ENCODE measurements around the gene FRAS1. TPM values are rescaled to one million over a fixed set of nuclear protein-coding genes. Genes with fewer than 3 reads are reported as not detected.
A peak's percentile ranks its signal among the peaks of the same experiment; 100 is the strongest.

The FRAS1 gene
- total and polyA plus RNA-seq, 9 of the 15 experiments (the other 6 are each of a cell fraction or from before 2014, with no cell fraction given), result under 0.01 to 0.11 (median 0.04) TPM; not detected in 2

GRCh38 chr4:78169728-78170127, 112.6 kb downstream of the FRAS1 start:
- 0% methylated on average over 1 of the region's 1 CpG for WGBS (ENCODE audit: insufficient coverage, low coverage, missing lambda C conversion rate)
- H2AFZ ChIP-seq (ENCODE audit: low read depth, low read length), result no peak overlapping the region
- ATAC-seq, result no peak
- FAIRE-seq, result no peak
- H3K4me2 ChIP-seq (ENCODE audit: insufficient read depth, low read length), result no peak overlapping the region
- BruUV-seq (replicated peaks), result no TSS peak
- in situ Hi-C loops (cut with MboI), result no loop called here
- TF ChIP-seq RBM22 (IDR thresholded peaks at IDR 0.05; ENCODE audit: low read depth, low read length, poor library complexity, severe bottlenecking) (no peak), ZNF24 (IDR thresholded peaks at IDR 0.05) (no peak), PHB (CRISPR knock-in tag; IDR thresholded peaks at IDR 0.05) (no peak), RBM25 (IDR thresholded peaks at IDR 0.05; ENCODE audit: low read depth, low read length, severe bottlenecking) (peak; percentile 70)
- DNase-seq (ENCODE audit: extremely low read depth in 1 of 4, low spot score in 3 of 4), result no peak
- H3K79me2 ChIP-seq (ENCODE audit: control insufficient read depth, insufficient read depth, low read length), result no peaks in the 10 kb centered on the region
- no peak overlapping the region for H3K27ac ChIP-seq (ENCODE audit: extremely low read depth, low read depth, low read length)
- peaks cover 6 to 7% of the 10 kb centered on the region in 2 experiments; a peak in 2 of 5 replicates for H3K27me3 ChIP-seq (ENCODE audit: control insufficient read depth in 2 of 2, insufficient read depth in 2 of 2, low read length in 2 of 2)
- H3K9me1 ChIP-seq (ENCODE audit: control insufficient read depth, insufficient read depth, low read length), result no peaks in the 10 kb centered on the region
- H3K9me3 ChIP-seq (replicated peaks; ENCODE audit: control insufficient read depth, insufficient read depth, low read depth, low read length), result no peaks in the 10 kb centered on the region
- H3K9ac ChIP-seq (ENCODE audit: insufficient read depth in 1 of 2, low read depth in 2 of 2, low read length in 2 of 2), result no peak overlapping the region
- H4K20me1 ChIP-seq (replicated peaks; ENCODE audit: control insufficient read depth, insufficient read depth, low read length), result no peaks in the 10 kb centered on the region
- H3K4me3 ChIP-seq, result no peak overlapping the region
- ChIA-PET CTCF (ENCODE audit: low intra/inter-chr PET ratio) (no interaction called here), POLR2A (interaction anchor here (0.6 to 1.0 kb wide), 3 partner anchors 18 to 793 kb away, joined by 3 read pairs; no protein-coding TSS in a partner anchor)
- no peaks in the 10 kb centered on the region for H3K4me1 ChIP-seq (replicated peaks in 1 of 2; ENCODE audit: control insufficient read depth in 2 of 2, insufficient read depth in 2 of 2, low read length in 2 of 2)
- intact Hi-C loops (cut with micrococcal nuclease), result loop anchor here (5.0 to 10.0 kb wide), 3 partner anchors 112 to 345 kb away; partner anchors contain the start of gene FRAS1
- H3K36me3 ChIP-seq (ENCODE audit: control insufficient read depth, insufficient read depth, low read length), result no peaks in the 10 kb centered on the region

GRCh38 chr4:78171482-78171881, 114.4 kb downstream of the FRAS1 start:
- peak in 2 of 4 experiments; percentile 5 to 6 for DNase-seq (ENCODE audit: extremely low read depth in 1 of 4, low spot score in 3 of 4)
- Histone ChIP-seq H3K4me3 (no peak overlapping the region), H3K4me1 (replicated peaks in 1 of 2; ENCODE audit: control insufficient read depth in 2 of 2, insufficient read depth in 2 of 2, low read length in 2 of 2) (no peaks in the 10 kb centered on the region), H3K9ac (ENCODE audit: insufficient read depth in 1 of 2, low read depth in 2 of 2, low read length in 2 of 2) (no peak overlapping the region), H3K36me3 (ENCODE audit: control insufficient read depth, insufficient read depth, low read length) (no peaks in the 10 kb centered on the region), H3K27ac (ENCODE audit: extremely low read depth, low read depth, low read length) (no peak overlapping the region), H3K9me3 (replicated peaks; ENCODE audit: control insufficient read depth, insufficient read depth, low read depth, low read length) (no peaks in the 10 kb centered on the region), H3K27me3 (ENCODE audit: control insufficient read depth in 2 of 2, insufficient read depth in 2 of 2, low read length in 2 of 2) (peaks cover 6 to 7% of the 10 kb centered on the region in 2 experiments; a peak in 2 of 5 replicates), H3K79me2 (ENCODE audit: control insufficient read depth, insufficient read depth, low read length) (no peaks in the 10 kb centered on the region), H2AFZ (ENCODE audit: low read depth, low read length) (no peak overlapping the region), H4K20me1 (replicated peaks; ENCODE audit: control insufficient read depth, insufficient read depth, low read length) (no peaks in the 10 kb centered on the region), H3K9me1 (ENCODE audit: control insufficient read depth, insufficient read depth, low read length) (no peaks in the 10 kb centered on the region), H3K4me2 (ENCODE audit: insufficient read depth, low read length) (no peak overlapping the region)
- WGBS (ENCODE audit: insufficient coverage, low coverage, missing lambda C conversion rate), result 2% methylated on average over 6 of the region's 6 CpGs
- peak; percentile 76 for ATAC-seq
- intact Hi-C loops (cut with micrococcal nuclease), result loop anchor here (5.0 kb wide), 1 partner anchor 114 kb away; the partner anchor contains the start of gene FRAS1
- ChIA-PET CTCF (ENCODE audit: low intra/inter-chr PET ratio) (no interaction called here), POLR2A (interaction anchor here (0.6 kb wide), 1 partner anchor 14 kb away, joined by 3 read pairs; no protein-coding TSS in a partner anchor)
- no TSS peak for BruUV-seq (replicated peaks)
- no peak for FAIRE-seq
- in situ Hi-C loops (cut with MboI), result no loop called here
- TF ChIP-seq BDP1 (IDR thresholded peaks at IDR 0.05; ENCODE audit: insufficient read depth, insufficient read length) (no peak), SREBF1 (IDR thresholded peaks at IDR 0.05; ENCODE audit: borderline replicate concordance, low read depth, low read length) (no peak), HBP1 (CRISPR knock-in tag; IDR thresholded peaks at IDR 0.05) (no peak), CTCF (IDR thresholded peaks at IDR 0.05 in 2 of 3, conservative IDR thresholded peaks at IDR 0.05 in 1 of 3; ENCODE audit: insufficient read depth in 2 of 3, low read depth in 1 of 3, low read length in 3 of 3) (peak in 2 of 3 experiments; percentile 29 to 37; a peak in 4 of 6 replicates)
